ENCODE measurements around the gene ZSCAN16.

The ZSCAN16 gene

DNA sequence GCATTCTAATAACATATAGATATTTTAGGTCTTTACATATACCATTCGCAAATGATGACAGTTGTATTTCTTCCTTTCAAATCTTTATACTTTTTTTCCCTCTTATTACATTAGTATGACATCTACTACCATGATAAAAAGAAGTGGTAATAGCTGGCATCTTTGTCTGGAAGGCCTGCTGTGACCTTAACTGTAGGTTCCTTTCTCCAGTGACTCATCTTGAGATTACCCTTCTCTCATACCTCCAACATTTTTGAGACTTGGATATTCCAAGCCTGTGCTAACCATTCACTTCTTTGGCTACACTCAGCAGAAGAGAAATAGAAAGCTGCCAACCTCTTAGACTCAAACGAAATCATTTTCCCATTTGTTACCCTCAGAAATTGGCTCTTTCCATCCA lies 47.6 kb downstream of the ZSCAN16 start:
- no peak for DNase-seq (ENCODE audit: extremely low spot score)
- ChIA-PET CTCF (no interaction called here), POLR2A (interaction anchor here (2.9 kb wide), 1 partner anchor 11 kb away, joined by 15 read pairs; no protein-coding TSS in a partner anchor)
- TF ChIP-seq ELF4 (IDR thresholded peaks at IDR 0.05) (no peak), CTBP1 (IDR thresholded peaks at IDR 0.05; ENCODE audit: borderline replicate concordance) (no peak), SUZ12 (IDR thresholded peaks at IDR 0.05) (no peak), FOXA1 (IDR thresholded peaks at IDR 0.05) (no peak), FOXM1 (IDR thresholded peaks at IDR 0.05; ENCODE audit: borderline replicate concordance) (no peak), SP1 (IDR thresholded peaks at IDR 0.05) (no peak), LEF1 (IDR thresholded peaks at IDR 0.05; ENCODE audit: borderline replicate concordance) (no peak), BHLHE40 (IDR thresholded peaks at IDR 0.05; ENCODE audit: borderline replicate concordance) (no peak), TARDBP (IDR thresholded peaks at IDR 0.05) (no peak), FOXK2 (IDR thresholded peaks at IDR 0.05) (no peak), HDGF (IDR thresholded peaks at IDR 0.05; ENCODE audit: borderline replicate concordance) (no peak), ZNF384 (IDR thresholded peaks at IDR 0.05) (no peak), ARNT (IDR thresholded peaks at IDR 0.05) (no peak), NFRKB (IDR thresholded peaks at IDR 0.05) (no peak), L3MBTL2 (conservative IDR thresholded peaks at IDR 0.05) (no peak)
- TF ChIP-seq, protein P1, sequence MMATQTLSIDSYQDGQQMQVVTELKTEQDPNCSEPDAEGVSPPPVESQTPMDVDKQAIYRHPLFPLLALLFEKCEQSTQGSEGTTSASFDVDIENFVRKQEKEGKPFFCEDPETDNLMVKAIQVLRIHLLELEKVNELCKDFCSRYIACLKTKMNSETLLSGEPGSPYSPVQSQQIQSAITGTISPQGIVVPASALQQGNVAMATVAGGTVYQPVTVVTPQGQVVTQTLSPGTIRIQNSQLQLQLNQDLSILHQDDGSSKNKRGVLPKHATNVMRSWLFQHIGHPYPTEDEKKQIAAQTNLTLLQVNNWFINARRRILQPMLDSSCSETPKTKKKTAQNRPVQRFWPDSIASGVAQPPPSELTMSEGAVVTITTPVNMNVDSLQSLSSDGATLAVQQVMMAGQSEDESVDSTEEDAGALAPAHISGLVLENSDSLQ (IDR thresholded peaks at IDR 0.05) = no peak

DNA sequence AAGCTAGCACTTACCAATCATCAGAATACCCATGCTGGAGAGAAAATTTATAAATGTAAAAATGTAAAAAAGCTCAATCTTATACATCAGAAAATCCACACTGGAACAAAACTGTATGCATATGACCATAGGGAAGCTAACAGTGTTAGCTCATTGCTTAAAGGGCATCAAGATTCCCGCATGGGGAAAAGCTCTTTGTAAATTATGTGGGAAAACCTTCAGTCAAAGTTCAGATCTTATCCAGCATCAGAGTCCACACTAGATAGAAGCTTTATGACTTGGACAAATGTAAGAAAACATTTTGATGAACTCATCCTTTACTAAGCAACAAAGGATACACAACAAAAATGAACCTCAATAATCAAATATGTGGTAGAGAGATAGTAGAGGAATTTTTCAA lies 52.0 kb downstream of the ZSCAN16 start:
- CTCF ChIA-PET = no interaction called here
- TF ChIP-seq NFRKB (IDR thresholded peaks at IDR 0.05) = no peak
- no peak for TF ChIP-seq ZNF384 (IDR thresholded peaks at IDR 0.05)
- TF ChIP-seq BHLHE40 (IDR thresholded peaks at IDR 0.05; ENCODE audit: borderline replicate concordance) = no peak
- TF ChIP-seq ELF4 (IDR thresholded peaks at IDR 0.05) = no peak
- no peak for TF ChIP-seq FOXA1 (IDR thresholded peaks at IDR 0.05)
- TF ChIP-seq CTBP1 (IDR thresholded peaks at IDR 0.05; ENCODE audit: borderline replicate concordance) = no peak
- TF ChIP-seq FOXM1 (IDR thresholded peaks at IDR 0.05; ENCODE audit: borderline replicate concordance) = no peak
- TF ChIP-seq, protein P1 (IDR thresholded peaks at IDR 0.05) = no peak
- no peak for TF ChIP-seq FOXK2 (IDR thresholded peaks at IDR 0.05)
- TF ChIP-seq LEF1 (IDR thresholded peaks at IDR 0.05; ENCODE audit: borderline replicate concordance) = no peak
- no peak for TF ChIP-seq ARNT (IDR thresholded peaks at IDR 0.05)
- no peak for TF ChIP-seq HDGF (IDR thresholded peaks at IDR 0.05; ENCODE audit: borderline replicate concordance)
- no peak for TF ChIP-seq SUZ12 (IDR thresholded peaks at IDR 0.05)
- TF ChIP-seq TARDBP (IDR thresholded peaks at IDR 0.05) = no peak
- DNase-seq (ENCODE audit: extremely low spot score) = no peak
- POLR2A ChIA-PET = interaction anchor here (2.2 kb wide), 1 partner anchor 14 kb away, joined by 7 read pairs; no protein-coding TSS in a partner anchor

All from HEK293T (cell line).